Loucy (cell line): ENCODE measurements around the gene KRTAP10-5.

Experiments used
- H2AFZ ChIP-seq: fragments of 200-600 bp; sonication (generic); 2 replicates; pipeline ENCODE4 v1.6.0; 2016; ENCODE audit warnings: antibody characterized with exemption, mild to moderate bottlenecking, low read length, moderate library complexity
- H3F3A ChIP-seq: fragments of 200-600 bp; 2 replicates; pipeline ENCODE4 v1.6.0; 2016; ENCODE audit warnings: antibody characterized with exemption, low read depth, mild to moderate bottlenecking
- H3K27me3 ChIP-seq: fragments of 200-600 bp; sonication (generic); 2 replicates; pipeline ENCODE4 v1.6.1; 2014; ENCODE audit warnings: low read length, mild to moderate bottlenecking; ENCODE audit not compliant: insufficient read depth, poor library complexity, severe bottlenecking
- H3K36me3 ChIP-seq: fragments of 200-600 bp; sonication (generic); 2 replicates; pipeline ENCODE4 v1.6.1; 2016; ENCODE audit warnings: low read length; ENCODE audit not compliant: insufficient read depth
- H3K4me1 ChIP-seq: fragments of 200-600 bp; sonication (generic); 2 replicates; pipeline ENCODE4 v1.5.1; 2014; ENCODE audit warnings: low read length, mild to moderate bottlenecking; ENCODE audit not compliant: insufficient read depth, poor library complexity, severe bottlenecking
- H3K4me2 ChIP-seq: fragments of 200-600 bp; sonication (generic); 2 replicates; pipeline ENCODE4 v1.6.0; 2014; ENCODE audit warnings: antibody characterized with exemption, low read length, low read depth, mild to moderate bottlenecking; ENCODE audit not compliant: poor library complexity, severe bottlenecking
- H3K4me3 ChIP-seq: fragments of 200-600 bp; sonication (generic); 2 replicates; pipeline ENCODE4 v1.5.1; 2014; ENCODE audit warnings: low read length, mild to moderate bottlenecking, mixed read lengths; ENCODE audit not compliant: poor library complexity, severe bottlenecking
- H3K79me2 ChIP-seq: fragments of 200-600 bp; sonication (generic); 2 replicates; pipeline ENCODE4 v1.6.1; 2014; ENCODE audit warnings: low read length; ENCODE audit not compliant: insufficient read depth
- H3K9ac ChIP-seq: fragments of 200-600 bp; sonication (generic); 2 replicates; pipeline ENCODE4 v1.6.0; 2014; ENCODE audit warnings: mild to moderate bottlenecking, low read depth, low read length, moderate library complexity; ENCODE audit not compliant: poor library complexity, severe bottlenecking
- H3K9me2 ChIP-seq: fragments of 200-600 bp; sonication (generic); replicated peaks from 2 replicates; pipeline ENCODE4 v1.6.1; 2016; ENCODE audit warnings: low read depth, low read length, mixed read lengths
- H3K9me3 ChIP-seq: fragments of 200-600 bp; sonication (generic); 2 replicates; pipeline ENCODE4 v1.6.1; 2014; ENCODE audit warnings: mild to moderate bottlenecking, antibody characterized with exemption, low read length, low read depth; ENCODE audit not compliant: insufficient read depth
- H4K20me1 ChIP-seq: fragments of 200-600 bp; sonication (generic); 2 replicates; pipeline ENCODE4 v1.6.0; 2014; ENCODE audit warnings: antibody characterized with exemption, low read length, mild to moderate bottlenecking; ENCODE audit not compliant: insufficient read depth, poor library complexity, severe bottlenecking
- EZH2phosphoT487 ChIP-seq: fragments of 200-600 bp; IDR thresholded peaks from 2 replicates; pipeline ENCODE4 v1.6.1; 2018; ENCODE audit warnings: antibody characterized with exemption, mild to moderate bottlenecking, moderate library complexity, borderline replicate concordance
- TF ChIP-seq, protein P1 (sequence below): fragments of 200-600 bp; sonication (generic); conservative IDR thresholded peaks from 2 replicates; pipeline ENCODE4 v1.5.1; 2014; ENCODE audit warnings: mild to moderate bottlenecking, antibody characterized with exemption, low read length

KRTAP10-5 gene

GRCh38 chr21:44537930-44538911, 42.2 kb downstream of the KRTAP10-5 start:
- Histone ChIP-seq H3K9ac (no peak overlapping the region), H3K4me3 (no peak overlapping the region), H3F3A (no peaks in the 10 kb centered on the region), H3K36me3 (no peaks in the 10 kb centered on the region), H3K4me2 (no peak overlapping the region), H3K9me2 (no peaks in the 10 kb centered on the region), H3K9me3 (no peaks in the 10 kb centered on the region), H2AFZ (no peak overlapping the region), H4K20me1 (no peaks in the 10 kb centered on the region), H3K79me2 (no peaks in the 10 kb centered on the region), H3K4me1 (no peaks in the 10 kb centered on the region), H3K27me3 (no peaks in the 10 kb centered on the region)
- TF ChIP-seq, protein P1, sequence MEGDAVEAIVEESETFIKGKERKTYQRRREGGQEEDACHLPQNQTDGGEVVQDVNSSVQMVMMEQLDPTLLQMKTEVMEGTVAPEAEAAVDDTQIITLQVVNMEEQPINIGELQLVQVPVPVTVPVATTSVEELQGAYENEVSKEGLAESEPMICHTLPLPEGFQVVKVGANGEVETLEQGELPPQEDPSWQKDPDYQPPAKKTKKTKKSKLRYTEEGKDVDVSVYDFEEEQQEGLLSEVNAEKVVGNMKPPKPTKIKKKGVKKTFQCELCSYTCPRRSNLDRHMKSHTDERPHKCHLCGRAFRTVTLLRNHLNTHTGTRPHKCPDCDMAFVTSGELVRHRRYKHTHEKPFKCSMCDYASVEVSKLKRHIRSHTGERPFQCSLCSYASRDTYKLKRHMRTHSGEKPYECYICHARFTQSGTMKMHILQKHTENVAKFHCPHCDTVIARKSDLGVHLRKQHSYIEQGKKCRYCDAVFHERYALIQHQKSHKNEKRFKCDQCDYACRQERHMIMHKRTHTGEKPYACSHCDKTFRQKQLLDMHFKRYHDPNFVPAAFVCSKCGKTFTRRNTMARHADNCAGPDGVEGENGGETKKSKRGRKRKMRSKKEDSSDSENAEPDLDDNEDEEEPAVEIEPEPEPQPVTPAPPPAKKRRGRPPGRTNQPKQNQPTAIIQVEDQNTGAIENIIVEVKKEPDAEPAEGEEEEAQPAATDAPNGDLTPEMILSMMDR, result no peak
- no peak for TF ChIP-seq EZH2phosphoT487

GRCh38 chr21:44535963-44536362, 44.4 kb downstream of the KRTAP10-5 start:
- Histone ChIP-seq H3K27me3 (no peaks in the 10 kb centered on the region), H3K79me2 (no peaks in the 10 kb centered on the region), H3K4me2 (no peak overlapping the region), H3F3A (no peaks in the 10 kb centered on the region), H4K20me1 (no peaks in the 10 kb centered on the region), H3K9ac (no peak overlapping the region), H2AFZ (no peak overlapping the region), H3K36me3 (no peaks in the 10 kb centered on the region), H3K9me2 (no peaks in the 10 kb centered on the region), H3K9me3 (no peaks in the 10 kb centered on the region), H3K4me3 (no peak overlapping the region), H3K4me1 (no peaks in the 10 kb centered on the region)
- no peak for TF ChIP-seq EZH2phosphoT487
- TF ChIP-seq, protein P1, result no peak

DNA sequence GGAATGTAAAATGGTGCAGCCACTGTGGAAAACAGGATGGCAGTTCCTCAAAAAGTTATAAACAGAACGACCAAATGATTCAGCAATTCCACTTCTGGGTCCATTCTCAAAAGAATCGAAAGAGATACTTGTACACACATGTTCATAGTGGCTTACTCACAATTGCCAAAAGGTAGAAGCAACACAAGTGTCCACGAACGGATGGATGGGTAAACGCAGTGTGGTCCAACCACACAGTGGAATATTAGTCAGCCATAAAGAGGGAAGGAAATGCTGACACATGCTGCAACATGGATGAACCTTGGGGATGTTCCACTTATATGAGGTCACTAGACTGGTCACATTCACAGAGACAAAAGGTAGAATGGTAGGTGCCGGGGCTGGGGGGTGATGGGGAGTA, 45.7 kb downstream of the KRTAP10-5 start:
- TF ChIP-seq, protein P1, result no peak
- TF ChIP-seq EZH2phosphoT487, result no peak
- no peaks in the 10 kb centered on the region for H3K9me2 ChIP-seq
- H3K36me3 ChIP-seq, result no peaks in the 10 kb centered on the region
- no peaks in the 10 kb centered on the region for H3F3A ChIP-seq
- no peaks in the 10 kb centered on the region for H3K79me2 ChIP-seq
- no peaks in the 10 kb centered on the region for H4K20me1 ChIP-seq
- H3K9ac ChIP-seq, result no peak overlapping the region
- H3K4me1 ChIP-seq, result no peaks in the 10 kb centered on the region
- no peak overlapping the region for H2AFZ ChIP-seq
- no peaks in the 10 kb centered on the region for H3K9me3 ChIP-seq
- no peaks in the 10 kb centered on the region for H3K27me3 ChIP-seq
- H3K4me2 ChIP-seq, result no peak overlapping the region
- no peak overlapping the region for H3K4me3 ChIP-seq
